Activated naive CD4-positive, alpha-beta T cell treated with anti-CD3 and anti-CD28 coated beads, Interleukin-2, amount 50 U/mL, for 72 hours (primary cell): ENCODE results near the gene HILPDA. TPM values are rescaled to one million over a fixed set of nuclear protein-coding genes. Genes with fewer than 3 reads are reported as not detected.
"Not testable (repeated sequence)": the region's sequence is repeated elsewhere in the genome, so short reads cannot be mapped to it uniquely, and the experiment has no call there.

Source experiments
- ATAC-seq, 2 donors: fragments of 150-1000 bp; cut with Tn5 transposase; 2 replicates each; pipeline ENCODE4 v1.10.0; 2021; ENCODE audit warnings: mild to moderate bottlenecking in 2 of 2, moderate library complexity in 2 of 2
- DNase-seq, 2 donors: peaks; one replicate each; pipeline ENCODE4 v3.0.0; 2021 to 2022; ENCODE audit warnings: low spot score in 2 of 2
- H3K27ac Mint-ChIP-seq, 2 donors: one replicate each; pipeline ENCODE4 v1.8.0; 2022; ENCODE audit warnings: mild to moderate bottlenecking in 2 of 2, mixed read lengths in 2 of 2
- H3K36me3 Mint-ChIP-seq, 2 donors: one replicate each; pipeline ENCODE4 v1.8.0; 2022; ENCODE audit warnings: mixed read lengths in 2 of 2
- H3K9me3 Mint-ChIP-seq, 2 donors: one replicate each; pipeline ENCODE4 v1.8.0; 2022; ENCODE audit warnings: mixed read lengths in 2 of 2
- total RNA-seq, 2 donors: library from RNA; stranded (reverse); gene quantifications; one replicate each; pipeline ENCODE4 v1.2.3, GENCODE V29; 2022

The HILPDA gene
- total RNA-seq, 2 donors from 2014 or later: 20.3 to 239 TPM

- no peak for ATAC-seq
- Mint-ChIP-seq H3K9me3 (no peaks in the 10 kb centered on the region), H3K36me3 (peaks cover 0 to 9% of the 10 kb centered on the region in 2 donors), H3K27ac (no peak overlapping the region)
- DNase-seq: no peak
Observed at GRCh38 chr7:128497405-128497804, 41.7 kb downstream of the HILPDA start.

GRCh38 chr7:128505416-128505815, 49.7 kb downstream of the HILPDA start:
- ATAC-seq, H3K36me3 Mint-ChIP-seq, DNase-seq, H3K9me3 Mint-ChIP-seq, H3K27ac Mint-ChIP-seq: not testable (repeated sequence)

GRCh38 chr7:128506819-128507218, 51.1 kb downstream of the HILPDA start:
- H3K9me3 Mint-ChIP-seq, H3K36me3 Mint-ChIP-seq, DNase-seq: not testable (repeated sequence)
- peak overlapping the region in 1 of 2 donors; percentile 82 for H3K27ac Mint-ChIP-seq
- ATAC-seq: peak in 1 of 2 donors; percentile 32

- not testable (repeated sequence) for H3K36me3 Mint-ChIP-seq, H3K27ac Mint-ChIP-seq, ATAC-seq, H3K9me3 Mint-ChIP-seq, DNase-seq
Observed at GRCh38 chr7:128507321-128507993, 51.8 kb downstream of the HILPDA start.

Other genes starting within 250 kb of the HILPDA start
- gene LEP, start 214.6 kb upstream of the HILPDA start, total RNA-seq: not detected
- gene RBM28, start 112.0 kb upstream of the HILPDA start, total RNA-seq: 10 to 100 TPM; 43.4 to 51.3 TPM
- gene PRRT4, start 94.2 kb upstream of the HILPDA start, total RNA-seq: under 1 TPM in 1 of 2 donors, not detected in 1; 0.27 TPM
- 10 to 100 TPM; 29.5 to 66.9 TPM for gene IMPDH1, start 45.9 kb upstream of the HILPDA start, total RNA-seq
- gene METTL2B, start 20.9 kb downstream of the HILPDA start, total RNA-seq: 10 to 100 TPM; 31.1 to 34.1 TPM
- 1 to 10 TPM in 1 of 2 donors, under 1 TPM in 1; 0.14 to 1.1 TPM for gene GARIN1A, start 216.4 kb downstream of the HILPDA start, total RNA-seq